Thymus (tissue), 11 donors: ENCODE data around the gene CMTM4. TPM values are rescaled to one million over a fixed set of nuclear protein-coding genes. Genes with fewer than 3 reads are reported as not detected.

ENCODE experiments used
- DNase-seq, 9 donors: peaks; one replicate each; pipeline ENCODE4 v3.0.0-alpha.2; 2013; ENCODE audit warnings: low spot score in 9 of 9, low read depth in 6 of 9, missing footprints in 1 of 9
- H3K27ac ChIP-seq, 2 donors: one replicate each; pipeline ENCODE4 v1.5.1; 2013; ENCODE audit warnings: control low read depth in 1 of 2, low read depth in 1 of 2, low read length in 1 of 2, mild to moderate bottlenecking in 1 of 2, moderate library complexity in 1 of 2
- H3K27me3 ChIP-seq, 2 donors: one replicate each; pipeline ENCODE4 v1.5.1; 2013; ENCODE audit warnings: low read length in 1 of 2; ENCODE audit not compliant: control insufficient read depth in 2 of 2, insufficient read depth in 1 of 2
- H3K36me3 ChIP-seq, 2 donors: one replicate each; pipeline ENCODE4 v1.5.1; 2013; ENCODE audit warnings: low read length in 1 of 2, mild to moderate bottlenecking in 1 of 2, moderate library complexity in 1 of 2; ENCODE audit not compliant: control insufficient read depth in 2 of 2, insufficient read depth in 2 of 2
- H3K4me1 ChIP-seq, 2 donors: one replicate each; pipeline ENCODE4 v1.5.1; 2013; ENCODE audit warnings: low read length in 2 of 2; ENCODE audit not compliant: control insufficient read depth in 2 of 2, insufficient read depth in 2 of 2
- H3K4me3 ChIP-seq, 2 donors: one replicate each; pipeline ENCODE4 v1.5.1; 2013; ENCODE audit warnings: low read length in 2 of 2, control low read depth in 1 of 2, mild to moderate bottlenecking in 1 of 2
- H3K9me3 ChIP-seq, 2 donors: one replicate each; pipeline ENCODE4 v1.5.1; 2013; ENCODE audit warnings: low read length in 1 of 2, mild to moderate bottlenecking in 1 of 2; ENCODE audit not compliant: control insufficient read depth in 2 of 2, insufficient read depth in 1 of 2
- WGBS: extraction: QIAGEN DNeasy Blood & Tissue Kit; methylation state at CpG from one replicate; pipeline ENCODE4 v1.1.7; 2013; 5-methylcytosine and 5-hydroxymethylcytosine counted together
- polyA plus RNA-seq: library from polyadenylated mRNA; stranded (reverse); fragments of 200-250 nt; gene quantifications from one replicate; pipeline ENCODE4 v1.2.3, GENCODE V29; 2013
- total RNA-seq: library from RNA; stranded (reverse); fragments of 120-200 nt; gene quantifications from one replicate; pipeline ENCODE4 v1.2.4, GENCODE V29; 2013
- donor health status: healthy.

The CMTM4 gene
- total and polyA plus RNA-seq, 2 donors = 2.2 to 3.4 TPM

DNA sequence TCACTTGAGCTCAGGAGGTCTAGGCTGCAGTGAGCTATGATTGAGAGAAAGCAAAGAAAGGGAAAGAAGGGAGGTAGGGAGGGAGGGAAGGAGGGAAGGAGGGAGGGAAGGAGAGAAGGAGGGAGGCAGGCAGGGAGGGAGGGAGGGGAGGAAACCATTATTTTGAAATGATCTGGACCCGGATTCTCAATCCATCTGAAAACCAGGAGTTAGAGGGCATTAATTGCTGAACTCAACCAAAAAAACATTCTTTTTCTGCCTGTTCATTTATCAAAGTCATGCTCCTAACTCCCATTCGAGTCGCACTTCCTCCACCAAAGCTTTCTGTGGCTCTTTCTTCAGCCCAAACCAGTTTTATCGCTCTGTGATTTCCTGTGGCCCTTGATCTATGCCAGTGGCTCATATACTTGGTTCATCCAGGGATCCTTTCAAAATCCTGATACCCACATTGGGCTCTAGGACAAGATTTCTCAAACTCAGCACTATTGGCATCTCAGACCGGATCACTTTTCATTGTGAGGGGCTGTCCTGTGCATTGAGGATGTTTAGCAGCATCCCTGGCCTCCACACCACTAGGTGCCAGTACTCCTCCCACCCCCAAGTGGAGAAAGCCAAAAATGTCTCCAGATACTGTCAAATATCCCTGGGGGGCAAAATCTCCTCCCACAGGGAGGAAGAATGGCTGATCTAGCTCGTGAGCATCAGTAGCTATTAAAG, 38.2 kb downstream of the CMTM4 start:
- peak in 1 of 9 donors; percentile 10 for DNase-seq
- WGBS = 42% methylated on average over 6 of the region's 6 CpGs
- H3K27me3 ChIP-seq = no peaks in the 10 kb centered on the region
- H3K9me3 ChIP-seq = no peaks in the 10 kb centered on the region
- no peaks in the 10 kb centered on the region for H3K4me1 ChIP-seq
- H3K36me3 ChIP-seq = no peaks in the 10 kb centered on the region
- no peak overlapping the region for H3K27ac ChIP-seq
- H3K4me3 ChIP-seq = no peak overlapping the region

GRCh38 chr16:66656547-66656946, 40.0 kb downstream of the CMTM4 start:
- DNase-seq = no peak
- H3K4me3 ChIP-seq = no peak overlapping the region
- no peaks in the 10 kb centered on the region for H3K9me3 ChIP-seq
- WGBS = 97% methylated on average over 3 of the region's 3 CpGs
- H3K27me3 ChIP-seq = no peaks in the 10 kb centered on the region
- no peaks in the 10 kb centered on the region for H3K36me3 ChIP-seq
- H3K27ac ChIP-seq = no peak overlapping the region
- H3K4me1 ChIP-seq = no peaks in the 10 kb centered on the region

DNA sequence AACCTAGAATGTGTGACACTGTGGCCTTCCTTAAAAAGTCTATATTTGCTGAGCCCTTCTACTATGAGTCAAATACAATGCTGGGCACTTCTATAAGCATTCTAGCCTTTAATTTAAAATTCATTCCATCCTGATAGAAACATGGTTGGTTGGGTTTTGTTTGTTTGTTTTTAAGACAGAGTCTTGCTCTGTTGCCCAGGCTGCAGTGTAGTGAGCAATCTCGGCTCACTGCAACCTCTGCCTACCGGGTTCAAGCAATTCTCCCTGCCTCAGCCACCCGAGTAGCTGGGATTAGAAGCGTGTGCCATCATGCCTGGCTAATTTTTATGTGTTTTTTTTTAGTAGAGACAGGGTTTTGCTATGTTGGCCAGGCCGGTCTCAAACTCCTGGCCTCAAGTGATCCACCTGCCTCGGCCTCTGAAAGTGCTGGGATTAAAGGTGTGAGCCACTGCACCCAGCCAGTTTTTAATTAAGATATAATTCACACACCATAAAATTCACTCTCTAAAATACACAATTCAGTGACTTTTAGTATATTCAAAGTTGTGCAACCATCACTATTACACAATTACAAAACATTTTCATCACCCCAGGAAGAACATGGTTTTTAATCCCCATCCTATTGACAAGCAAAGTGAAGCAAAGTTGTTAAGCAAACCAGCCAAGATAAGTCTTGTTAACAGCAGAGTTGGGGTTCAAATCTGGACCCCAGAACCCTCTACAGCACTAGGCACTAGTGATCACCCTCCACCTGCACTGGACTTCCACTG, 42.8 kb downstream of the CMTM4 start:
- Histone ChIP-seq H3K9me3 (no peaks in the 10 kb centered on the region), H3K4me3 (no peak overlapping the region), H3K4me1 (peaks cover 4 to 9% of the 10 kb centered on the region in 2 donors), H3K27ac (no peak overlapping the region), H3K36me3 (no peaks in the 10 kb centered on the region), H3K27me3 (no peaks in the 10 kb centered on the region)
- 98% methylated on average over 6 of the region's 6 CpGs for WGBS
- DNase-seq = no peak

GRCh38 chr16:66652661-66653360, 43.7 kb downstream of the CMTM4 start:
- Histone ChIP-seq H3K9me3 (no peaks in the 10 kb centered on the region), H3K27me3 (no peaks in the 10 kb centered on the region), H3K4me1 (peaks cover 4 to 9% of the 10 kb centered on the region in 2 donors), H3K4me3 (no peak overlapping the region), H3K27ac (no peak overlapping the region), H3K36me3 (no peaks in the 10 kb centered on the region)
- DNase-seq = no peak
- 92% methylated on average over 7 of the region's 7 CpGs for WGBS

GRCh38 chr16:66651965-66652364, 44.6 kb downstream of the CMTM4 start:
- 98% methylated on average over 6 of the region's 6 CpGs for WGBS
- H3K36me3 ChIP-seq = no peaks in the 10 kb centered on the region
- H3K9me3 ChIP-seq = no peaks in the 10 kb centered on the region
- no peak for DNase-seq
- H3K27me3 ChIP-seq = no peaks in the 10 kb centered on the region
- peaks cover 4 to 9% of the 10 kb centered on the region in 2 donors for H3K4me1 ChIP-seq
- no peak overlapping the region for H3K27ac ChIP-seq
- no peak overlapping the region for H3K4me3 ChIP-seq

DNA sequence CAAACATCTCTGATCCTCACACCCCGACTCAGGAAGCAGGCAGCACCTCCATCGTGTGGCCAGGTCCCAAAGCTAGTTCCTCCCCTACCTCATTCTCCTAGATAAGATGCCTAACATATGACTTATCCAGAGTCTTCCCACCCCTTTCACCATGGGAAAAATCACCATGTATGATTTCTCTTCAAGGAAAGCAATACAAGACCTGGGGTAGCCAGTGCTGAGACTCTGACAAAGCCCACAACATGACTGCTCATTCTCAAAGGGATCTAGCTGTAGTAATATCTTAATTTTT, 45.1 kb downstream of the CMTM4 start:
- peaks cover 4 to 9% of the 10 kb centered on the region in 2 donors for H3K4me1 ChIP-seq
- H3K27me3 ChIP-seq = no peaks in the 10 kb centered on the region
- 72% methylated on average over 2 of the region's 2 CpGs for WGBS
- no peaks in the 10 kb centered on the region for H3K9me3 ChIP-seq
- no peaks in the 10 kb centered on the region for H3K36me3 ChIP-seq
- H3K4me3 ChIP-seq = no peak overlapping the region
- no peak for DNase-seq
- H3K27ac ChIP-seq = no peak overlapping the region

DNA sequence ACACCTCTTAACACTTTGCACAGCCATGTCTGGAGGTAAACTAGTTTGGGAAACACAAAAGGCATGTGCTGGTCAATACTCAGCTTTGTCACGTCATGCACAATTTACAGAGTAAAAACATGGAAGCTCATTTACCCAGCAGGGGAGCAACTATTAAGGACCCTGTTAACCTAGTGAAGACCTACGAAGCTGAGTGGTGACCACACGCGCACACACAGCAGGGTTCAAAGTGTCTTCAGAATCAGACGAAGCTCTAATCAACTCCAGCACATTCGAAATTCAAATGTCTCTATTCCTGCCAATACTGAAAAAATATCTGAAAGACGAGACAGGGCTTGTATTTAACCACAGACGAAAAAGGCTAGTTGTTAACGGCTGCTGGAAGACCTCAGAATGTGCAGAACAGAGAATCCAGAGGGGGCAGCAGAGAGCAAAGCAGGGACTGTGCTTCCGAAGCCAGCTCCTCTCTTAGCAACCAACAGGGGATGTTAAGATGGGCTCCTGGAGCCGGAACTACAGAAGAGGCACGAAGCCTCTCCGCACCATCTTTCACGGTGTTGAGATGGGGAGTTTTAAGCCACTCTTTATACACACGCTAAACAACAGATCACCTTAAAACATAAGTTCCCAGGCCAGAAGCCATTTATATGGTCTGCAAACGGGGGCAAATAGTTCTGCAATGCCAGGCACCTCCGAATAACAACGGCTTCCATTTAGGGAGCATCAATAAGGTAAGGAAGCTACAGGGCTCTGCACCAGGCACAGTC, 45.7 kb downstream of the CMTM4 start:
- DNase-seq = peak; percentile 62 to 93 (median 85)
- Histone ChIP-seq H3K27ac (no peak overlapping the region), H3K36me3 (no peaks in the 10 kb centered on the region), H3K27me3 (no peaks in the 10 kb centered on the region), H3K4me1 (peaks cover 4 to 9% of the 10 kb centered on the region in 2 donors), H3K4me3 (no peak overlapping the region), H3K9me3 (no peaks in the 10 kb centered on the region)
- WGBS = 32% methylated on average over 18 of the region's 18 CpGs

- 94% methylated on average over 9 of the region's 9 CpGs for WGBS
- Histone ChIP-seq H3K4me1 (peaks cover 4 to 9% of the 10 kb centered on the region in 2 donors), H3K27ac (no peak overlapping the region), H3K36me3 (no peaks in the 10 kb centered on the region), H3K4me3 (no peak overlapping the region), H3K9me3 (no peaks in the 10 kb centered on the region), H3K27me3 (no peaks in the 10 kb centered on the region)
- DNase-seq = no peak
These were observed 46.8 kb downstream of the CMTM4 start for GRCh38 chr16:66649636-66650205.
